Uterus (tissue), 2 donors: Measurements from ENCODE around the gene SLC25A26.

Experiments
- CTCF ChIP-seq, 4 experiments: fragments of 200-600 bp in 2 of 4; fragments of 450-650 bp in 2 of 4; sonication (generic) in 2 of 4; IDR thresholded peaks; one replicate each; pipeline ENCODE4 v1.5.1; 2016 to 2019; ENCODE audit warnings: antibody characterized with exemption in 4 of 4, mild to moderate bottlenecking in 2 of 4, moderate library complexity in 1 of 4
- POLR2A ChIP-seq, 2 donors: fragments of 450-650 bp; IDR thresholded peaks; one replicate each; pipeline ENCODE4 v1.6.1; 2016; ENCODE audit warnings: antibody characterized with exemption in 2 of 2, mild to moderate bottlenecking in 1 of 2, moderate library complexity in 1 of 2

GRCh38 chr3:66267031-66267430 is 46.2 kb downstream of the SLC25A26 start:
- TF ChIP-seq CTCF (IDR thresholded peaks at IDR 0.05) = no peak
- no peak for TF ChIP-seq POLR2A (IDR thresholded peaks at IDR 0.05)
